Measurements from ENCODE around the gene MTHFR. TPM values are rescaled to one million over a fixed set of nuclear protein-coding genes. Genes with fewer than 3 reads are reported as not detected.

The MTHFR gene
- total RNA-seq, 1 donor from 2014 or later: 45.4 TPM

DNA sequence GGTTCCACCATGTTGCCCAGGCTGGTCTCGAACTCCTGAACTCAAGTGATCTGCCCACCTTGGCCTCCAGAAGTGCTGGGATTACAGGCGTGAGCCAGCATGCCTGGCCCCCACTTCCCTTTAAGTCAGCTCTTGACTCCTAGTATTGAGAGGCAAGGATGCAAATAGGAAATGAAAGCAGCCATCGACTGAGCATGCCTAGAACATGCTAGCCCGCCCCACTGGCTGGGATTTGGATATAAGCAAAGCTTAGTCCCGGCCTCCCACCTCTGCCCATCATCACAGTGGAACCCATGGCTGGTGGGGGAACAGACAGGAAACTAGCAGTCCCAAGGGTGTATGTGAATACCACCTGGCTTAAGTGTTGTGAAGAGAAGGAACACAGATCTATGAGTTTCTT lies 33.3 kb downstream of the MTHFR start:
- ATAC-seq: peak; percentile 27

DNA sequence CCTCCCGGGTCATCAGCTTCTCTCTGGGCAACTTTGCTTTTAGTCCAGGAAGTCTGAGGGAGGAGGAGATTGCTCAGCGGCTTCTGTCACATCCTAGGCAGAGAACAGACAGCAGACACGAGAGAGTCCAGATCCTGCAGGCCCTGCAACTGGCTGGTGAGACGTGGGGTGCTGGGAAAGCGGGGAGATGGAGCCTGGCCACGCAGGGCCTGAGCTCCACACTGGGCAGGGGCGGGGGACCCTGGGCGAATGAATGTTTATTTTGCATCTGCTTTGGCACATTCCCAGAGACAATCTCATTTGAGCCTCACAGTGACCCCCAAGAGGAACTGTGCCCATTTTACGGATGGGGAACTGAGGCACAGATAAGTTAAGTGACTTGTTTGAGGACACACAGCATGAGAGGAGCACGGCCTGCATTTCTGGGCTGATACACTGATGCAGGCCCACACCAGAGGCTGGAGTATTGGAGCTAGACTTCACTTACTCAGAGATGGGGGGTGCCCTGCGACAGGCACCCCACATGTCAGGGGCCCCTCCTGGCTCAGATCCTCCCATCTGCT lies 34.2 kb downstream of the MTHFR start:
- H3K4me1 ChIP-seq: no peaks in the 10 kb centered on the region
- DNase-seq (no peak), ATAC-seq (no peak)
- no peaks in the 10 kb centered on the region for H3K9me3 ChIP-seq
- TF ChIP-seq, protein P1, sequence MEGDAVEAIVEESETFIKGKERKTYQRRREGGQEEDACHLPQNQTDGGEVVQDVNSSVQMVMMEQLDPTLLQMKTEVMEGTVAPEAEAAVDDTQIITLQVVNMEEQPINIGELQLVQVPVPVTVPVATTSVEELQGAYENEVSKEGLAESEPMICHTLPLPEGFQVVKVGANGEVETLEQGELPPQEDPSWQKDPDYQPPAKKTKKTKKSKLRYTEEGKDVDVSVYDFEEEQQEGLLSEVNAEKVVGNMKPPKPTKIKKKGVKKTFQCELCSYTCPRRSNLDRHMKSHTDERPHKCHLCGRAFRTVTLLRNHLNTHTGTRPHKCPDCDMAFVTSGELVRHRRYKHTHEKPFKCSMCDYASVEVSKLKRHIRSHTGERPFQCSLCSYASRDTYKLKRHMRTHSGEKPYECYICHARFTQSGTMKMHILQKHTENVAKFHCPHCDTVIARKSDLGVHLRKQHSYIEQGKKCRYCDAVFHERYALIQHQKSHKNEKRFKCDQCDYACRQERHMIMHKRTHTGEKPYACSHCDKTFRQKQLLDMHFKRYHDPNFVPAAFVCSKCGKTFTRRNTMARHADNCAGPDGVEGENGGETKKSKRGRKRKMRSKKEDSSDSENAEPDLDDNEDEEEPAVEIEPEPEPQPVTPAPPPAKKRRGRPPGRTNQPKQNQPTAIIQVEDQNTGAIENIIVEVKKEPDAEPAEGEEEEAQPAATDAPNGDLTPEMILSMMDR (IDR thresholded peaks at IDR 0.05): no peak
- H3K36me3 ChIP-seq: no peaks in the 10 kb centered on the region
- H3K27me3 ChIP-seq: no peaks in the 10 kb centered on the region
- H3K4me3 ChIP-seq: no peak overlapping the region
- no peak overlapping the region for H3K27ac ChIP-seq
- intact Hi-C loops (cut with DNase I): no loop called here

More for the DNA sequence above, 33.3 kb downstream of the MTHFR start:
- Histone ChIP-seq H3K4me3 (no peak overlapping the region), H3K27ac (no peak overlapping the region), H3K36me3 (no peaks in the 10 kb centered on the region), H3K27me3 (no peaks in the 10 kb centered on the region), H3K4me1 (no peaks in the 10 kb centered on the region), H3K9me3 (no peaks in the 10 kb centered on the region)
- TF ChIP-seq, protein P1 (IDR thresholded peaks at IDR 0.05): no peak
- no peak for DNase-seq
- intact Hi-C loops (cut with DNase I): no loop called here

DNA sequence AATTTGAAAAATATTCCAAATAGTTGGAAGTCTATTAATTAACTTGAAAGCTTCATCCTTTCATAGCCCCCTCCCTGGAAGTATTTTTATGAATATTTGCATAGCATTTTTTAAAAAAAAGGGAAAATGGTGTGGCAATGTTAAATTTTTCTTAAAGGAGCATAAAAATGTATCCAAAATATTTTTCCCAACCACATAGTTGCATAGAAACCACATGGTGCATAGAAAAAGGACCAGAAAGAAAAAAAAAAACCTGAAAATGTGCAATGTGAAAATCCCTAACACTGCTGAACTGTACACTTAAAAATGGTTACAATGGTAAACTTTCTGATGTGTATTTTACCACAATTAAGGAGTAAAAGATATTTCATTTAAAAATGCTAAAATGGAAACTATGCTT lies 35.8 kb downstream of the MTHFR start:
- ATAC-seq (no peak), DNase-seq (no peak)
- Histone ChIP-seq H3K36me3 (no peaks in the 10 kb centered on the region), H3K4me1 (no peaks in the 10 kb centered on the region), H3K4me3 (no peak overlapping the region), H3K9me3 (no peaks in the 10 kb centered on the region), H3K27ac (no peak overlapping the region), H3K27me3 (no peaks in the 10 kb centered on the region)
- TF ChIP-seq, protein P1 (IDR thresholded peaks at IDR 0.05): no peak
- intact Hi-C loops (cut with DNase I): no loop called here

DNA sequence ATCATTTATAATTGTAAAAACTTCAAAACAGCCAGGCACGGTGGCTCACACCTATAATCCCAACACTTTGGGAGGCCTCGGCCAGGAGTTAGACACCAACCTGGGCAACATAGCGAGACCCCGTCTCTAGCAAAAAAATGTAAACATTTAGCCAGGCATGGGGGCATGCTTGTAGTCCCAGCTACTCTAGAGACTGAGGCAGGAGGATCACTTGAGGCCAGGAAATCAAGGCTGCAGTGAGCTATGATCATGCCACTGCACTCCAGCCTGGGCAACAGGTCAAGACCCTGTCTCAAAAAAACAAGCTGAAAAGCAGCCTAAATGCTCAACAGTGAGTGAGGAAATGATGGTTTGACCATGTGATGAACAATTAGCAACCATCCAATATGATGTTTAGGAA lies 36.5 kb downstream of the MTHFR start:
- TF ChIP-seq, protein P1 (IDR thresholded peaks at IDR 0.05): no peak
- intact Hi-C loops (cut with DNase I): no loop called here
- H3K9me3 ChIP-seq: no peaks in the 10 kb centered on the region
- no peak for ATAC-seq
- H3K27me3 ChIP-seq: no peaks in the 10 kb centered on the region
- H3K36me3 ChIP-seq: no peaks in the 10 kb centered on the region
- H3K27ac ChIP-seq: no peak overlapping the region
- DNase-seq: no peak
- H3K4me1 ChIP-seq: no peaks in the 10 kb centered on the region
- H3K4me3 ChIP-seq: no peak overlapping the region

DNA sequence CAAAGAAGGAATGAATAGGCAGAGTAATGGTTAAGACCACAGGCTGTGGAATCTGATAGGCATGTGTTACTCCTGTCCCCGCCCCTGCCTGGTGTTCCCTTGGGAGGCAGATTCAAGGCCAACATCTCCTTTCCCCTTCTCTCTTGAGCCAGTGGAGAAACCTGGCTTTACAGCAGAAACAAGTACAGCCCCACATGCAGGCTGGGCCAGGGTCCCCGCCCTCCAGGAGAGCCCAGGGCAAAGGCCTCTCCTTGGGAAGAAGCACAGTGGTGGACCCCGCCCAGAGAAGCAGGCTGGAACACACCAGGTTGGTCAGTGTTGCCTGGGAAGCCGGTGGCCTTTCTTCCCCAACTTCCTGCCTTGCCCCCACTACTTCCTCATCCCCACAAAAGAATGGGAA lies 36.9 kb downstream of the MTHFR start:
- no peak overlapping the region for H3K4me3 ChIP-seq
- no peak for ATAC-seq
- no peaks in the 10 kb centered on the region for H3K4me1 ChIP-seq
- DNase-seq: no peak
- H3K9me3 ChIP-seq: no peaks in the 10 kb centered on the region
- H3K27me3 ChIP-seq: no peaks in the 10 kb centered on the region
- TF ChIP-seq, protein P1 (IDR thresholded peaks at IDR 0.05): no peak
- intact Hi-C loops (cut with DNase I): no loop called here
- no peak overlapping the region for H3K27ac ChIP-seq
- no peaks in the 10 kb centered on the region for H3K36me3 ChIP-seq
